ENCODE data around the gene PRKCH. TPM values are rescaled to one million over a fixed set of nuclear protein-coding genes. Genes with fewer than 3 reads are reported as not detected.
A peak's percentile ranks its signal among the peaks of the same experiment; 100 is the strongest.

Gene PRKCH
- total RNA-seq, 2 experiments from 2014 or later: 0.85 to 2.3 TPM

GRCh38 chr14:61582815-61583214, 261.4 kb downstream of the PRKCH start:
- no peak for DNase-seq (ENCODE audit: low spot score)
- no peaks in the 10 kb centered on the region for H3K36me3 ChIP-seq (ENCODE audit: insufficient read depth, low read length)
- no peaks in the 10 kb centered on the region for H4K20me1 ChIP-seq (ENCODE audit: insufficient read depth, low read length)
- BruUV-seq (replicated peaks): no TSS peak
- intact Hi-C loops (cut with micrococcal nuclease; ENCODE audit: unreplicated experiment): no loop called here
- no peak overlapping the region for H3K27ac ChIP-seq (ENCODE audit: low read depth, low read length, poor library complexity, severe bottlenecking)
- CTCF ChIA-PET (ENCODE audit: unreplicated experiment): no interaction called here
- peaks cover 12% of the 10 kb centered on the region for H3K4me1 ChIP-seq (ENCODE audit: insufficient read depth, low read length, poor library complexity, severe bottlenecking)
- H3K4me2 ChIP-seq (ENCODE audit: low read length): no peak overlapping the region
- no peak overlapping the region for H3K4me3 ChIP-seq (ENCODE audit: low read depth, low read length, poor library complexity, severe bottlenecking)
- POLR2A ChIA-PET: no interaction called here
- no peak for TF ChIP-seq CTCF (conservative IDR thresholded peaks at IDR 0.05; ENCODE audit: low read length)
- TF ChIP-seq EZH2phosphoT487 (IDR thresholded peaks at IDR 0.05; ENCODE audit: borderline replicate concordance, low read depth, low read length): no peak
- H3K9me2 ChIP-seq (ENCODE audit: insufficient read depth, low read length): no peaks in the 10 kb centered on the region
- H3K9me3 ChIP-seq (ENCODE audit: low read length): no peaks in the 10 kb centered on the region
- no peaks in the 10 kb centered on the region for H3K79me2 ChIP-seq (ENCODE audit: insufficient read depth, low read depth, low read length)
- no peak overlapping the region for H2AFZ ChIP-seq (ENCODE audit: low read length)

- Histone ChIP-seq H3K79me2 (ENCODE audit: insufficient read depth, low read depth, low read length) (no peaks in the 10 kb centered on the region), H4K20me1 (ENCODE audit: insufficient read depth, low read length) (no peaks in the 10 kb centered on the region), H2AFZ (ENCODE audit: low read length) (peak overlapping the region; percentile 65; the same call in 1 of the 2 replicates), H3K4me1 (ENCODE audit: insufficient read depth, low read length, poor library complexity, severe bottlenecking) (peaks cover 16% of the 10 kb centered on the region), H3K4me2 (ENCODE audit: low read length) (no peak overlapping the region), H3K36me3 (ENCODE audit: insufficient read depth, low read length) (no peaks in the 10 kb centered on the region), H3K9me3 (ENCODE audit: low read length) (no peaks in the 10 kb centered on the region), H3K27ac (ENCODE audit: low read depth, low read length, poor library complexity, severe bottlenecking) (no peak overlapping the region), H3K4me3 (ENCODE audit: low read depth, low read length, poor library complexity, severe bottlenecking) (no peak overlapping the region), H3K9me2 (ENCODE audit: insufficient read depth, low read length) (no peaks in the 10 kb centered on the region)
- BruUV-seq (replicated peaks): no TSS peak
- intact Hi-C loops (cut with micrococcal nuclease; ENCODE audit: unreplicated experiment): no loop called here
- ChIA-PET POLR2A (no interaction called here), CTCF (ENCODE audit: unreplicated experiment) (no interaction called here)
- TF ChIP-seq CTCF (conservative IDR thresholded peaks at IDR 0.05; ENCODE audit: low read length): no peak
- no peak for TF ChIP-seq EZH2phosphoT487 (IDR thresholded peaks at IDR 0.05; ENCODE audit: borderline replicate concordance, low read depth, low read length)
- DNase-seq (ENCODE audit: low spot score): no peak
These were observed 263.0 kb downstream of the PRKCH start for GRCh38 chr14:61584331-61584741.

GRCh38 chr14:61585598-61586543, 264.5 kb downstream of the PRKCH start:
- ChIA-PET POLR2A (interaction anchor here (0.5 to 1.9 kb wide), 6 partner anchors 13 to 182 kb away, joined by 3 to 6 read pairs (median 4); no protein-coding TSS in a partner anchor), CTCF (ENCODE audit: unreplicated experiment) (interaction anchor here (1.3 kb wide), 1 partner anchor 30 kb away, joined by 3 read pairs; no protein-coding TSS in a partner anchor)
- Histone ChIP-seq H3K79me2 (ENCODE audit: insufficient read depth, low read depth, low read length) (no peaks in the 10 kb centered on the region), H3K27ac (ENCODE audit: low read depth, low read length, poor library complexity, severe bottlenecking) (no peak overlapping the region), H3K4me3 (ENCODE audit: low read depth, low read length, poor library complexity, severe bottlenecking) (no peak overlapping the region), H4K20me1 (ENCODE audit: insufficient read depth, low read length) (no peaks in the 10 kb centered on the region), H3K9me3 (ENCODE audit: low read length) (no peaks in the 10 kb centered on the region), H3K9me2 (ENCODE audit: insufficient read depth, low read length) (no peaks in the 10 kb centered on the region), H3K4me2 (ENCODE audit: low read length) (no peak overlapping the region), H3K36me3 (ENCODE audit: insufficient read depth, low read length) (no peaks in the 10 kb centered on the region), H3K4me1 (ENCODE audit: insufficient read depth, low read length, poor library complexity, severe bottlenecking) (peaks cover 29% of the 10 kb centered on the region), H2AFZ (ENCODE audit: low read length) (no peak overlapping the region)
- no peak for TF ChIP-seq EZH2phosphoT487 (IDR thresholded peaks at IDR 0.05; ENCODE audit: borderline replicate concordance, low read depth, low read length)
- intact Hi-C loops (cut with micrococcal nuclease; ENCODE audit: unreplicated experiment): no loop called here
- BruUV-seq (replicated peaks): no TSS peak
- no peak for DNase-seq (ENCODE audit: low spot score)
